Testis (tissue), 3 donors: ENCODE results near the gene SLC6A7. TPM values are rescaled to one million over a fixed set of nuclear protein-coding genes. Genes with fewer than 3 reads are reported as not detected.

ENCODE experiments used
- DNase-seq: peaks from one replicate; pipeline ENCODE4 v3.0.0-alpha.2; 2019
- H3K27ac ChIP-seq, 2 donors: fragments of 200-600 bp; sonication (generic); one replicate each; pipeline ENCODE4 v1.5.1; 2019
- H3K27me3 ChIP-seq: fragments of 200-600 bp; sonication (generic); one replicate; pipeline ENCODE4 v1.5.1; 2019
- H3K36me3 ChIP-seq: fragments of 200-600 bp; sonication (generic); one replicate; pipeline ENCODE4 v1.5.1; 2017; ENCODE audit warnings: low read depth; ENCODE audit errors: missing control alignments
- H3K4me1 ChIP-seq: fragments of 200-600 bp; sonication (generic); one replicate; pipeline ENCODE4 v1.5.1; 2019
- H3K4me3 ChIP-seq, 2 donors: fragments of 200-600 bp; sonication (generic); one replicate each; pipeline ENCODE4 v1.5.1; 2017 to 2019
- H3K9me3 ChIP-seq: fragments of 200-600 bp; sonication (generic); one replicate; pipeline ENCODE4 v1.5.1; 2017
- CTCF ChIP-seq, 3 experiments: fragments of 450-650 bp in 2 of 3; fragments of 200-600 bp in 1 of 3; sonication (generic) in 1 of 3; IDR thresholded peaks; one replicate each; pipeline ENCODE4 v1.5.1; 2016 to 2019; ENCODE audit warnings: antibody characterized with exemption in 3 of 3, mild to moderate bottlenecking in 2 of 3, moderate library complexity in 1 of 3
- POLR2A ChIP-seq: fragments of 450-650 bp; IDR thresholded peaks from one replicate; pipeline ENCODE4 v1.6.1; 2017; ENCODE audit warnings: antibody characterized with exemption, mild to moderate bottlenecking, moderate library complexity
- WGBS, 2 donors: methylation state at CpG; one replicate each; pipeline ENCODE4 v1.1.5; 2018; 5-methylcytosine and 5-hydroxymethylcytosine counted together
- intact Hi-C: fragments of 100-400 bp; cut with DNase I; formaldehyde crosslinking; loops from one replicate; pipeline ENCODE4 v1.15.1; 2023; ENCODE audit warnings: low total_unique reads
- polyA plus RNA-seq: library from polyadenylated mRNA; stranded (reverse); fragments of 350-450 nt; fragmentation: Illumina TruSeq; extraction: RNeasy Lipid Tissue Mini Kit (QIAGEN cat#74804); gene quantifications from one replicate; pipeline ENCODE4 v1.2.3, GENCODE V29; 2014; ENCODE audit warnings: low read depth, low replicate concordance; ENCODE audit not compliant: insufficient read depth
- total RNA-seq, 2 donors: library from RNA; depleted of rRNA; stranded (reverse); fragments of >200 nt; gene quantifications; one replicate each; pipeline ENCODE4 v1.2.3, GENCODE V29; 2016

The SLC6A7 gene
- total and polyA plus RNA-seq, 3 donors from 2014 or later, result 0.12 TPM; not detected in 2

- TF ChIP-seq CTCF (IDR thresholded peaks at IDR 0.05), result no peak
- no peak for TF ChIP-seq POLR2A
- DNase-seq, result peak; percentile 22
- no peaks in the 10 kb centered on the region for H3K27me3 ChIP-seq
- WGBS, 2 donors, result 88 to 90% methylated on average over 11 to 21 of the region's 21 CpGs
- H3K27ac ChIP-seq, result no peak overlapping the region
- no peak overlapping the region for H3K4me3 ChIP-seq
- no peaks in the 10 kb centered on the region for H3K9me3 ChIP-seq
- H3K36me3 ChIP-seq, result no peaks in the 10 kb centered on the region
- no peaks in the 10 kb centered on the region for H3K4me1 ChIP-seq
- intact Hi-C loops, result no loop called here
Measured at GRCh38 chr5:150209099-150209635, 19.3 kb downstream of the SLC6A7 start.

GRCh38 chr5:150210644-150211043, 20.8 kb downstream of the SLC6A7 start:
- Histone ChIP-seq H3K4me3 (no peak overlapping the region), H3K36me3 (no peaks in the 10 kb centered on the region), H3K9me3 (no peaks in the 10 kb centered on the region), H3K27me3 (no peaks in the 10 kb centered on the region), H3K27ac (no peak overlapping the region), H3K4me1 (no peaks in the 10 kb centered on the region)
- 77 to 83% methylated on average over 6 of the region's 6 CpGs for WGBS, 2 donors
- no peak for DNase-seq
- no peak for TF ChIP-seq CTCF (IDR thresholded peaks at IDR 0.05)
- TF ChIP-seq POLR2A, result no peak
- intact Hi-C loops, result loop anchor here (10.0 kb wide), 1 partner anchor 86 kb away; no protein-coding TSS in a partner anchor

- Histone ChIP-seq H3K27ac (no peak overlapping the region), H3K36me3 (no peaks in the 10 kb centered on the region), H3K9me3 (no peaks in the 10 kb centered on the region), H3K4me1 (no peaks in the 10 kb centered on the region), H3K4me3 (no peak overlapping the region), H3K27me3 (no peaks in the 10 kb centered on the region)
- DNase-seq, result no peak
- intact Hi-C loops, result loop anchor here (2.0 to 10.0 kb wide), 2 partner anchors 51 to 87 kb away; no protein-coding TSS in a partner anchor
- 80 to 91% methylated on average over 15 of the region's 15 CpGs for WGBS, 2 donors
- TF ChIP-seq POLR2A (no peak), CTCF (IDR thresholded peaks at IDR 0.05) (no peak)
Measured at GRCh38 chr5:150211156-150212030, 21.5 kb downstream of the SLC6A7 start.

- TF ChIP-seq POLR2A, result no peak
- TF ChIP-seq CTCF (IDR thresholded peaks at IDR 0.05), result no peak
- H3K27ac ChIP-seq, result no peak overlapping the region
Measured at GRCh38 chr5:150213530-150213929, 23.7 kb downstream of the SLC6A7 start.

More at GRCh38 chr5:150213530-150213929, 23.7 kb downstream of the SLC6A7 start:
- H3K36me3 ChIP-seq, result no peaks in the 10 kb centered on the region
- intact Hi-C loops, result loop anchor here (2.0 to 10.0 kb wide), 2 partner anchors 53 to 89 kb away; no protein-coding TSS in a partner anchor
- H3K9me3 ChIP-seq, result no peaks in the 10 kb centered on the region
- no peaks in the 10 kb centered on the region for H3K4me1 ChIP-seq
- WGBS, 2 donors, result 76 to 90% methylated on average over 5 to 6 of the region's 6 CpGs
- no peak for DNase-seq
- no peak overlapping the region for H3K4me3 ChIP-seq
- no peaks in the 10 kb centered on the region for H3K27me3 ChIP-seq
